Measurements from ENCODE around the gene FGFR2.
A peak's percentile ranks its signal among the peaks of the same experiment; 100 is the strongest.

The FGFR2 gene

GRCh38 chr10:121583258-121583657, 15.0 kb downstream of the FGFR2 start:
- Histone ChIP-seq H3K27ac (ENCODE audit: low read depth, low read length) (no peak overlapping the region), H3K4me1 (ENCODE audit: insufficient read depth, low read length) (peaks cover 53% of the 10 kb centered on the region), H3K9ac (ENCODE audit: low read length) (no peak overlapping the region), H3K27me3 (ENCODE audit: control insufficient read depth in 1 of 2, insufficient read depth in 2 of 2, low read length in 2 of 2) (no peaks in the 10 kb centered on the region), H3K9me3 (ENCODE audit: low read length) (no peaks in the 10 kb centered on the region), H3K4me3 (ENCODE audit: low read depth in 1 of 2, low read length in 2 of 2) (no peak overlapping the region), H3K36me3 (ENCODE audit: insufficient read depth, low read length) (no peaks in the 10 kb centered on the region)

DNA sequence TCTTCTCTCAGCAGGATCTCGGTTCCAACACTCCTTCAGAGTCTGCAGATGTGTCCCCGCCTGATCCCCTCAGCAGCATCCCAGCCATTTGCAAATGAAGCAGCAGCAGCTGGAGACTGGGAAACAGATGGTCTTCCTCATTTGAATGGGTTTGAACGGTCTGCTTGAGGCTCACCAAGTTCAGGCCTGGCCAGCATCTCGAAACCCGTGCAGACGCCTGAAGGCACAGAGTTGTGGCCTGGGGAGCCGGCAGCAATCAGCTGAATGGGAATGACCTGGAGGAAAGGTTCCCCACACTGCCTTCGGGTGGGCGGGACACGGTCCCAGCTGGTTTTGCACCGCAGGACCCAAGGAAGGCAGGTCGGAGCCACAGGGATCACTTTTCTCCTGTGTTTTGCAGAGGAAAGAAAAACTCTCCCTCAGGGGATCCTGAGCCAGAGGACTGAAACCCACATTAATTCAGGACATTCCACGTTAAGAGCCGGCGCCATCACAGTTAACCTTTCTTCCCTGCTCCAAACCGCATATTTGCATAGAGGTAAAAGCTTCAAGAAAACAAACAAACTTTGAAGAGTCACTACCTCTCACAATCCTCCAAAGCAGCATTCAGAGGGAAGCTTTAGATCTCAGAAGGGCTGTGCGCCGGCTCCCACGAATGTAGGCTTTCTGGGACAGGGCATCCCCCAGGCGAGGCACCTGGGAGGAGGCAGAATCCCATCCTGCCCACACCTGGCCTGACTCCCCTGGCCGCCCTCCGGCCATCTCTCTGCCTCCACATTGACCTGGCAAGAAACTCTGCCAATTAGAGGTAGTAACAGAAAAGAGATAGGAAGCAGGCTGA, 17.7 kb downstream of the FGFR2 start:
- Histone ChIP-seq H3K27ac (ENCODE audit: low read depth, low read length) (no peak overlapping the region), H3K4me1 (ENCODE audit: insufficient read depth, low read length) (peaks cover 60% of the 10 kb centered on the region), H3K4me3 (ENCODE audit: low read depth in 1 of 2, low read length in 2 of 2) (peak overlapping the region in 1 of 2 donors; percentile 11), H3K9ac (ENCODE audit: low read length) (no peak overlapping the region), H3K9me3 (ENCODE audit: low read length) (no peaks in the 10 kb centered on the region), H3K27me3 (ENCODE audit: control insufficient read depth in 1 of 2, insufficient read depth in 2 of 2, low read length in 2 of 2) (no peaks in the 10 kb centered on the region), H3K36me3 (ENCODE audit: insufficient read depth, low read length) (no peaks in the 10 kb centered on the region)

DNA sequence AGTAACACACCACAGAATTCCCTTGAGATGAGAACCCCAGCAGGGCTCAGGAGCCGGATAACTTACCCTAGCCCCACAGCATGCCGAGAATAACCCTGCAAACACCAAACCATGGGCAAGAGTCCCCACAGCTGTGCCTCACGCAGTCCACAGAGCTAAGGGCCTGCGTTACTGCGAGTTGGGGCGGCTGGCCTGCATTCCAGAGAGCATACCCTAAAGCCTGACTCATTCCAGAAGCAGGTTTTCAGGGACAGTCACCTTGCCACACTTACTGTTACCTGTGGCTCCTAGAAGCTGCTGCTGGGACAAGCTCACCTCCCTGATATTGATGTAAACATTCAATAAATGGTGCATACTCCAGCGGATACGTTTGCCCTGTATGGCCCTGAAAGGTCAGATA, 18.6 kb downstream of the FGFR2 start:
- H3K36me3 ChIP-seq (ENCODE audit: insufficient read depth, low read length): no peaks in the 10 kb centered on the region
- peak overlapping the region; percentile 56 for H3K27ac ChIP-seq (ENCODE audit: low read depth, low read length)
- H3K9ac ChIP-seq (ENCODE audit: low read length): no peak overlapping the region
- H3K9me3 ChIP-seq (ENCODE audit: low read length): no peaks in the 10 kb centered on the region
- H3K4me1 ChIP-seq (ENCODE audit: insufficient read depth, low read length): peaks cover 65% of the 10 kb centered on the region
- H3K27me3 ChIP-seq (ENCODE audit: control insufficient read depth in 1 of 2, insufficient read depth in 2 of 2, low read length in 2 of 2): no peaks in the 10 kb centered on the region
- no peak overlapping the region for H3K4me3 ChIP-seq (ENCODE audit: low read depth in 1 of 2, low read length in 2 of 2)

- Histone ChIP-seq H3K4me1 (ENCODE audit: insufficient read depth, low read length) (peaks cover 67% of the 10 kb centered on the region), H3K9ac (ENCODE audit: low read length) (no peak overlapping the region), H3K27me3 (ENCODE audit: control insufficient read depth in 1 of 2, insufficient read depth in 2 of 2, low read length in 2 of 2) (no peaks in the 10 kb centered on the region), H3K4me3 (ENCODE audit: low read depth in 1 of 2, low read length in 2 of 2) (no peak overlapping the region), H3K27ac (ENCODE audit: low read depth, low read length) (peak overlapping the region; percentile 56), H3K9me3 (ENCODE audit: low read length) (no peaks in the 10 kb centered on the region), H3K36me3 (ENCODE audit: insufficient read depth, low read length) (no peaks in the 10 kb centered on the region)
Observed at GRCh38 chr10:121578965-121579364, 19.3 kb downstream of the FGFR2 start.

DNA sequence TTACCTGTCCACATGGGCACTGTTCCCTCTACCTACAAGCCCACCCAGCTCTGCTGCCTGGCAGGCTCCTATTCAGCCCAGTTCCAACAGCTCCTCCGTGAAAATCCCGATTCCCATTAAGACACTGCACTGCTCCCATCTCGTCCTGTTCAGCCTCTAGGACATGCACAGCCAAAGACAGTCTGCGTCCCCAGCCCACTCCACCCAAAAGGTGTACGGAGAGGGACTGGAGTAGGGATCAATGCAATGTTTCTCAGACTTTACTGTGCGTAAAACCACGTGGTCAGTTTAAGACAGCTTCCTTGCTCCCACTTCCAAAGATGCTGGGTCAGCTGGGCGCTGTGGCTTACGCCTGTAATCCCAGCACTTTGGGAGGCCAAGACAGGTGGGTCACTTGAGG, 19.9 kb downstream of the FGFR2 start:
- Histone ChIP-seq H3K4me3 (ENCODE audit: low read depth in 1 of 2, low read length in 2 of 2) (no peak overlapping the region), H3K27ac (ENCODE audit: low read depth, low read length) (no peak overlapping the region), H3K4me1 (ENCODE audit: insufficient read depth, low read length) (peaks cover 69% of the 10 kb centered on the region), H3K9me3 (ENCODE audit: low read length) (no peaks in the 10 kb centered on the region), H3K9ac (ENCODE audit: low read length) (no peak overlapping the region), H3K36me3 (ENCODE audit: insufficient read depth, low read length) (no peaks in the 10 kb centered on the region), H3K27me3 (ENCODE audit: control insufficient read depth in 1 of 2, insufficient read depth in 2 of 2, low read length in 2 of 2) (no peaks in the 10 kb centered on the region)

DNA sequence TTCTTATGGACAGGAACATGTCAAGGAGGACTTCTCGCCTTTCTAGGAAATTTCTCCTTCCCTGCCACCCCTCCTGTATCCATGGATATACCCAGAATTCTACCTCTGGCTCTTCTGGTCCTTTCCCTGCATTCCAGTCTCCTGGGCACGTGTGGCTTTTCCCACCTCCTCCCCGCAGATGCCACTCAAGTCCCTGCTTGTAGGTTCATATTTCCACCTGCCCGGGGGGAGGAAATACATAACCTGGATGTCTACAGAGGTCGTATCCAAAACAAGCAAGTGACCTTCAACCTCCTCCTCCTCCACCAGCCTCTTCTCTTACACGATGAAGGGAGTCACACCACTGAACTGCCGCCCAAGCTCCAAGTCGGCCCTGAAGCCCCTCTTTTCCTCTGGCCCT, 20.7 kb downstream of the FGFR2 start:
- Histone ChIP-seq H3K9me3 (ENCODE audit: low read length) (no peaks in the 10 kb centered on the region), H3K9ac (ENCODE audit: low read length) (no peak overlapping the region), H3K27ac (ENCODE audit: low read depth, low read length) (no peak overlapping the region), H3K27me3 (ENCODE audit: control insufficient read depth in 1 of 2, insufficient read depth in 2 of 2, low read length in 2 of 2) (no peaks in the 10 kb centered on the region), H3K4me1 (ENCODE audit: insufficient read depth, low read length) (peaks cover 69% of the 10 kb centered on the region), H3K4me3 (ENCODE audit: low read depth in 1 of 2, low read length in 2 of 2) (no peak overlapping the region), H3K36me3 (ENCODE audit: insufficient read depth, low read length) (no peaks in the 10 kb centered on the region)

DNA sequence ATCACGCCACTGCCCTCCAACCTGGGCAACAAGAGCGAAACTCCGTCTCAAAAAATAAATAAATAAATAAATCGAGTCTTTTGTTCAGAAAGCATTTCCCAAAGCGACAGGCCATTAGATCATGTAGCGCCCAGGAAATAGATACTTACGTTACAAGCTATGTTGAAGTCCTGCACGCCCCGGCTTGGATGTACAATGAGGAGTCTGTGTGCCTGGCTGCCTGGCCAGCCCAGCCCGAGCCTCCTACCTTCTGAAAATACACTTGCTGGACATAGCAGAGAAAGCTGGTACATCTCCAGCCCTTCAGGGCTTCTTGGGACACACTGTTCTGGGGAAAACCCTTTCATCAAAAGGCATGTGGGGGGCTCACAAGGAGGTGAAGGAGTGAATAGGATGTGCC, 22.1 kb downstream of the FGFR2 start:
- Histone ChIP-seq H3K4me1 (ENCODE audit: insufficient read depth, low read length) (peaks cover 76% of the 10 kb centered on the region), H3K27ac (ENCODE audit: low read depth, low read length) (no peak overlapping the region), H3K4me3 (ENCODE audit: low read depth in 1 of 2, low read length in 2 of 2) (no peak overlapping the region), H3K27me3 (ENCODE audit: control insufficient read depth in 1 of 2, insufficient read depth in 2 of 2, low read length in 2 of 2) (no peaks in the 10 kb centered on the region), H3K9ac (ENCODE audit: low read length) (no peak overlapping the region), H3K36me3 (ENCODE audit: insufficient read depth, low read length) (no peaks in the 10 kb centered on the region), H3K9me3 (ENCODE audit: low read length) (no peaks in the 10 kb centered on the region)

DNA sequence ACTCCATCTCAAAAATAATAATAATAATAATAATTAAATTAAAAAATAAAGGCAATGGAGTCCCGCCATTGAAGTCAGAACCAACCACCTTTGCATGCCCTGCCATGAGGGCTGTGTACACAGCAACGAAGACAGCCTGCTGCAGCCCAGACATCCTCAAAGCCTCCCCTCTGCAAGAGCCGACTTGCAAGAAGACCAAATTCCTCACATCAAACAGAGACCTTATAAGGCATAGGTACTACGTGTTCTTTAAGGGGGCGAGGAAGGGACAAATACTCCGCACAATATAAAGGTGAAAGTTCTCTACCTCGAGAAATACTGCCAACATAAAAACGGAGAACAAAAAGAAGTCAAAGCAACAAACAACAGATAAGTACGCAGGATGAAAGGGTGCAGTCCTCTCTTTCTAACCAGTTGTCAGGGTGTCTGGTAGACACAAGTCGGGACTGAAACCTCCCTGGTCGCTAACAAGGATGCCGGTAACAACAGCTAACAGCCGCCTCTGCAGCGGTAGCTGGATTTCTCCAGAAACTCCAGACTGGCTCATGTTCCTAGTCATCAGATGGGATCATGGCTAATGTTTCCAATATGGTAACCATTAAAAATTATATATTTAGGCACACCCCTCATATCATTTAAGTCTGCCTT, 23.6 kb downstream of the FGFR2 start:
- H3K36me3 ChIP-seq (ENCODE audit: insufficient read depth, low read length): no peaks in the 10 kb centered on the region
- H3K27ac ChIP-seq (ENCODE audit: low read depth, low read length): peak overlapping the region; percentile 35
- H3K4me1 ChIP-seq (ENCODE audit: insufficient read depth, low read length): peaks cover 68% of the 10 kb centered on the region
- no peak overlapping the region for H3K9ac ChIP-seq (ENCODE audit: low read length)
- no peaks in the 10 kb centered on the region for H3K9me3 ChIP-seq (ENCODE audit: low read length)
- H3K4me3 ChIP-seq (ENCODE audit: low read depth in 1 of 2, low read length in 2 of 2): peak overlapping the region in 1 of 2 donors; percentile 26
- H3K27me3 ChIP-seq (ENCODE audit: control insufficient read depth in 1 of 2, insufficient read depth in 2 of 2, low read length in 2 of 2): no peaks in the 10 kb centered on the region

GRCh38 chr10:121573538-121573941, 24.7 kb downstream of the FGFR2 start:
- Histone ChIP-seq H3K27ac (ENCODE audit: low read depth, low read length) (no peak overlapping the region), H3K4me1 (ENCODE audit: insufficient read depth, low read length) (peaks cover 57% of the 10 kb centered on the region), H3K4me3 (ENCODE audit: low read depth in 1 of 2, low read length in 2 of 2) (peak overlapping the region in 1 of 2 donors; percentile 28), H3K9me3 (ENCODE audit: low read length) (no peaks in the 10 kb centered on the region), H3K27me3 (ENCODE audit: control insufficient read depth in 1 of 2, insufficient read depth in 2 of 2, low read length in 2 of 2) (no peaks in the 10 kb centered on the region), H3K9ac (ENCODE audit: low read length) (no peak overlapping the region), H3K36me3 (ENCODE audit: insufficient read depth, low read length) (no peaks in the 10 kb centered on the region)

DNA sequence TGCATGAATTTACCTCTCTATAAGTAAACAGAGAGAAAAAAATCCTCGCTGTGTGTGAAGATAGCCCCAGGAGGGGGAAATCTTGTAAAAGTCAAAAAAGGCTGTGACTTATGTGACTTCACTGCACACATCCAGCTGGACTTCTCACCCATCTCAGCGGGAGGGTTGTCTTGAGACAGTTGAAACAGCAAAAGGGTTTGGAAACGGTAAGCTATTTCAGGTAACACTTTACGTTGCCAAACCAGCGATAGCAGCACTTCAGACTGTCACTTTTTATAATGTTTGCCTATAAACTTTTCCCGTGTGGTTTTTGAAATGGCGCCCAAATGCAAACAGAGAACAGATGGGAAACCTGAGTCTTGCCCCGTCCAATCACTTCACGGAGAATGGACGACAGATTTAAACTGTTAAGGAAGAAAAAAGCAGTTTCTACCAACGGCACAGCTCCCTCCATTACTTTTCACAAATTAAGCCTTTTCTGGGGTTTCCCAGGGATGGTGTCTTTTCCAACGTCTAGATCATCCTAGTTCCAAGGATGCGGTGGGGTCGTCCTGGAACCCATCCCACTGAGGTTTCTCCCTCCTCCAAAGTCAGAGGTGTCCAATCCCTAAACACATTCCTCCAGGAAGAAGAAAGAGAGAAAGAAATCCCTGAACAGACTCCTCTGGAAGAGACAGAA, 25.2 kb downstream of the FGFR2 start:
- peaks cover 57% of the 10 kb centered on the region for H3K4me1 ChIP-seq (ENCODE audit: insufficient read depth, low read length)
- H3K36me3 ChIP-seq (ENCODE audit: insufficient read depth, low read length): no peaks in the 10 kb centered on the region
- H3K9me3 ChIP-seq (ENCODE audit: low read length): no peaks in the 10 kb centered on the region
- no peak overlapping the region for H3K9ac ChIP-seq (ENCODE audit: low read length)
- H3K27me3 ChIP-seq (ENCODE audit: control insufficient read depth in 1 of 2, insufficient read depth in 2 of 2, low read length in 2 of 2): no peaks in the 10 kb centered on the region
- peak overlapping the region in 1 of 2 donors; percentile 28 for H3K4me3 ChIP-seq (ENCODE audit: low read depth in 1 of 2, low read length in 2 of 2)
- H3K27ac ChIP-seq (ENCODE audit: low read depth, low read length): no peak overlapping the region

DNA sequence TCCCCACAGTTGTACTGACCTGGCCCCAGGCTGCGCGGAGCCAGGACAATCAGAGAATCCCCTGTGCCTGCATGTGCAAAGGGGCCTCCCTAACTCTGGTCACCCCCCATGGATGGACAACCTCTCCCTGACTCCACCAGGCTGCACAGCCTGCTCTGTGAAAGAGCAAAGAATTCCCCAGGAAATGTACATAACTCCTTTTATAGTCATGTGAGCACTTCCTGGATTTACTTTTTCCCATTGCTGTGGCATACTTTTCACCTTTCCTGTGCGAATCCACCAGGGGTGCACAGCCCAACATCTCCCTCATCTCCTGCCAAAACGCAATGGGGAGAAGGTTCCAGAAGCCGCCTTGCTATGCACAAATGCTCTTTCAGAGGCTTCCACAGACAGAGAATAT, 27.9 kb downstream of the FGFR2 start:
- H3K9ac ChIP-seq (ENCODE audit: low read length): no peak overlapping the region
- no peaks in the 10 kb centered on the region for H3K27me3 ChIP-seq (ENCODE audit: control insufficient read depth in 1 of 2, insufficient read depth in 2 of 2, low read length in 2 of 2)

More for the DNA sequence above, 27.9 kb downstream of the FGFR2 start:
- H3K4me3 ChIP-seq (ENCODE audit: low read depth in 1 of 2, low read length in 2 of 2): no peak overlapping the region
- no peaks in the 10 kb centered on the region for H3K36me3 ChIP-seq (ENCODE audit: insufficient read depth, low read length)
- H3K4me1 ChIP-seq (ENCODE audit: insufficient read depth, low read length): peaks cover 59% of the 10 kb centered on the region
- no peak overlapping the region for H3K27ac ChIP-seq (ENCODE audit: low read depth, low read length)
- no peaks in the 10 kb centered on the region for H3K9me3 ChIP-seq (ENCODE audit: low read length)

Data from muscle layer of colon (tissue), 2 donors.